H1 (cell line): ENCODE measurements around the gene UBTD1. TPM values are rescaled to one million over a fixed set of nuclear protein-coding genes. Genes with fewer than 3 reads are reported as not detected.

ENCODE experiments used
- CTCF ChIA-PET: fragments of 300-600 bp; sonication (Branson Sonifier 250); formaldehyde crosslinking; loops from one replicate; lab custom pipeline; 2021; ENCODE audit not compliant: partially characterized antibody; lab: Charles Lee
- POLR2A ChIA-PET: fragments of 300-600 bp; sonication (Branson Sonifier 250); formaldehyde crosslinking; loops from one replicate; lab custom pipeline; 2021; ENCODE audit warnings: inconsistent platforms; ENCODE audit not compliant: partially characterized antibody; lab: Charles Lee
- DNase-seq, 2 experiments: peaks; one replicate each; pipeline versions ENCODE4 v3.0.0 to v3.0.0-alpha.2; 2010 to 2022; ENCODE audit warnings: low spot score in 2 of 2, low read depth in 1 of 2, mixed read lengths in 1 of 2
- FAIRE-seq: peaks from 2 replicates; lab custom pipeline; 2011; peaks lifted over from hg19 to GRCh38; lab: Jason Lieb, UNC
- H2AFZ ChIP-seq: 2 replicates; pipeline ENCODE4 v1.8.1; 2012; ENCODE audit warnings: low read length, inconsistent platforms
- H2AK5ac ChIP-seq: 2 replicates; pipeline ENCODE4 v1.6.1; 2013; ENCODE audit warnings: low read depth, low read length
- H2BK120ac ChIP-seq: replicated peaks from 2 replicates; pipeline ENCODE3; 2013; ENCODE audit warnings: low read depth, low read length, inconsistent platforms
- H2BK12ac ChIP-seq: 2 replicates; pipeline ENCODE4 v1.6.1; 2013; ENCODE audit warnings: low read depth, low read length
- H2BK15ac ChIP-seq: 2 replicates; pipeline ENCODE4 v1.6.1; 2013; ENCODE audit warnings: low read length
- H2BK20ac ChIP-seq: 2 replicates; pipeline ENCODE4 v1.6.1; 2013; ENCODE audit warnings: low read length
- H2BK5ac ChIP-seq: 2 replicates; pipeline ENCODE4 v1.6.1; 2013; ENCODE audit warnings: low read depth, low read length
- H3K14ac ChIP-seq: 2 replicates; pipeline ENCODE4 v1.6.1; 2013; ENCODE audit warnings: inconsistent platforms; ENCODE audit not compliant: insufficient read length
- H3K18ac ChIP-seq: 2 replicates; pipeline ENCODE4 v1.6.1; 2013; ENCODE audit warnings: low read length; ENCODE audit errors: extremely low read depth
- H3K23ac ChIP-seq: 2 replicates; pipeline ENCODE4 v1.6.1; 2013; ENCODE audit warnings: inconsistent platforms; ENCODE audit not compliant: insufficient read length
- H3K23me2 ChIP-seq: 2 replicates; pipeline ENCODE4 v1.6.1; 2013; ENCODE audit warnings: low read depth, low read length
- H3K27ac ChIP-seq: 2 replicates; pipeline ENCODE4 v1.6.1; 2011; ENCODE audit warnings: low read depth, low read length, inconsistent platforms
- H3K27me3 ChIP-seq, 4 experiments: replicated peaks in 1 of 4; 1 replicate in 1 of 4; 2 replicates in 3 of 4; pipeline versions ENCODE4 v1.6.1 to v1.8.1; 2011 to 2013; ENCODE audit warnings: low read length in 3 of 4, mild to moderate bottlenecking in 3 of 4, inconsistent platforms in 2 of 4, mixed read lengths in 2 of 4, moderate library complexity in 1 of 4; ENCODE audit not compliant: control insufficient read depth in 3 of 4, insufficient read depth in 3 of 4; ENCODE audit errors: extremely low read depth in 1 of 4
- H3K36me3 ChIP-seq, 4 experiments: 2 replicates each; pipeline versions ENCODE4 v1.6.1 to v1.8.1; 2011 to 2013; ENCODE audit warnings: mild to moderate bottlenecking in 4 of 4, low read length in 3 of 4, moderate library complexity in 2 of 4, control low read depth in 1 of 4, inconsistent platforms in 1 of 4; ENCODE audit not compliant: insufficient read depth in 4 of 4, control insufficient read depth in 2 of 4
- H3K4ac ChIP-seq: replicated peaks from 2 replicates; pipeline ENCODE3; 2013; ENCODE audit warnings: low read length, low read depth, mixed read lengths, inconsistent platforms; ENCODE audit not compliant: insufficient read length
- H3K4me1 ChIP-seq, 4 experiments: replicated peaks in 1 of 4; 1 replicate in 1 of 4; 2 replicates in 3 of 4; pipeline versions ENCODE4 v1.6.1 to v1.8.1; 2011 to 2013; ENCODE audit warnings: low read length in 3 of 4, inconsistent platforms in 2 of 4, mixed read lengths in 1 of 4; ENCODE audit not compliant: insufficient read depth in 4 of 4, control insufficient read depth in 3 of 4
- H3K4me2 ChIP-seq, 2 experiments: 2 replicates each; pipeline versions ENCODE4 v1.6.1 to v1.8.1; 2011 to 2013; ENCODE audit warnings: low read depth in 2 of 2, low read length in 2 of 2, control low read depth in 1 of 2, inconsistent platforms in 1 of 2, mild to moderate bottlenecking in 1 of 2; ENCODE audit not compliant: insufficient read depth in 1 of 2
- H3K4me3 ChIP-seq, 4 experiments: fragments of 200-600, 300-600 bp in 1 of 4; sonication (generic), shearing (Covaris generic), sonication (Bioruptor Twin) in 1 of 4; 2 replicates each; pipeline versions ENCODE4 v1.5.1 to v1.8.1; 2011 to 2016; ENCODE audit warnings: low read length in 4 of 4, low read depth in 3 of 4, control low read depth in 2 of 4, inconsistent platforms in 2 of 4, mild to moderate bottlenecking in 2 of 4, mixed read lengths in 1 of 4, moderate library complexity in 1 of 4; ENCODE audit not compliant: insufficient read depth in 2 of 4; ENCODE audit errors: extremely low read depth in 1 of 4
- H3K56ac ChIP-seq: replicated peaks from 2 replicates; pipeline ENCODE3; 2013; ENCODE audit warnings: low read depth, mild to moderate bottlenecking, mixed read lengths, low read length, inconsistent platforms; ENCODE audit not compliant: insufficient read length
- H3K79me1 ChIP-seq: 2 replicates; pipeline ENCODE4 v1.6.1; 2013; ENCODE audit warnings: low read depth, low read length, control low read depth
- H3K79me2 ChIP-seq, 2 experiments: 2 replicates each; pipeline versions ENCODE4 v1.6.1 to v1.8.1; 2012 to 2013; ENCODE audit warnings: low read length in 2 of 2, mild to moderate bottlenecking in 2 of 2, inconsistent platforms in 1 of 2; ENCODE audit not compliant: insufficient read depth in 2 of 2, control insufficient read depth in 1 of 2
- H3K9ac ChIP-seq, 4 experiments: replicated peaks in 1 of 4; 1 replicate in 1 of 4; 2 replicates in 3 of 4; pipeline versions ENCODE4 v1.6.1 to v1.8.1; 2011 to 2013; ENCODE audit warnings: low read depth in 3 of 4, low read length in 3 of 4, control low read depth in 2 of 4, mild to moderate bottlenecking in 2 of 4, moderate library complexity in 2 of 4, inconsistent platforms in 1 of 4; ENCODE audit errors: extremely low read depth in 1 of 4
- H3K9me3 ChIP-seq, 2 experiments: 2 replicates each; pipeline versions ENCODE4 v1.6.1 to v1.8.1; 2012 to 2013; ENCODE audit warnings: mild to moderate bottlenecking in 2 of 2, moderate library complexity in 2 of 2, control low read depth in 1 of 2, inconsistent platforms in 1 of 2, low read depth in 1 of 2, low read length in 1 of 2, mixed read lengths in 1 of 2; ENCODE audit not compliant: insufficient read depth in 2 of 2
- H4K20me1 ChIP-seq, 2 experiments: replicated peaks in 1 of 2; 2 replicates each; pipeline versions ENCODE3 to v1.8.1; 2011 to 2013; ENCODE audit warnings: inconsistent platforms in 2 of 2, low read length in 2 of 2, mild to moderate bottlenecking in 1 of 2; ENCODE audit not compliant: insufficient read depth in 2 of 2, control insufficient read depth in 1 of 2
- H4K5ac ChIP-seq: 2 replicates; pipeline ENCODE4 v1.6.1; 2013; ENCODE audit warnings: low read length, low read depth, mixed read lengths, inconsistent platforms; ENCODE audit not compliant: insufficient read length
- H4K8ac ChIP-seq: 2 replicates; pipeline ENCODE4 v1.8.0; 2013; ENCODE audit warnings: mild to moderate bottlenecking, moderate library complexity, low read length, inconsistent platforms; ENCODE audit not compliant: insufficient read depth; ENCODE audit errors: extremely low read depth
- H4K91ac ChIP-seq: replicated peaks from 2 replicates; pipeline ENCODE3; 2013; ENCODE audit warnings: low read length, mixed read lengths, inconsistent platforms; ENCODE audit not compliant: insufficient read length
- GABPA ChIP-seq: IDR thresholded peaks from 2 replicates; pipeline ENCODE4 v1.6.1; 2011; ENCODE audit warnings: mild to moderate bottlenecking, low read length, moderate library complexity, borderline replicate concordance; ENCODE audit not compliant: insufficient read depth
- JUN ChIP-seq: IDR thresholded peaks from 2 replicates; pipeline ENCODE4 v1.6.1; 2011; ENCODE audit warnings: low read depth, mild to moderate bottlenecking, improper control_type of control experiment, low read length
- MAFK ChIP-seq: IDR thresholded peaks from 2 replicates; pipeline ENCODE4 v1.6.1; 2012; ENCODE audit warnings: low read depth, mild to moderate bottlenecking, improper control_type of control experiment, low read length
- RNF2 ChIP-seq: fragments of 200-900, 300-1000 bp; sonication (generic); IDR thresholded peaks from 2 replicates; pipeline ENCODE4 v1.7.1; 2016; ENCODE audit warnings: borderline replicate concordance, low read depth, mild to moderate bottlenecking, antibody characterized with exemption, low read length; ENCODE audit not compliant: poor library complexity, severe bottlenecking; ENCODE audit errors: missing control alignments
- SIN3A ChIP-seq, 2 experiments: IDR thresholded peaks in 1 of 2; conservative IDR thresholded peaks in 1 of 2; 2 replicates each; pipeline ENCODE4 v1.6.1; 2011 to 2012; ENCODE audit warnings: low read length in 2 of 2, improper control_type of control experiment in 1 of 2, low read depth in 1 of 2, mild to moderate bottlenecking in 1 of 2
- SIX5 ChIP-seq: IDR thresholded peaks from 2 replicates; pipeline ENCODE4 v1.6.1; 2011; ENCODE audit warnings: mild to moderate bottlenecking, low read depth, low read length
- SRF ChIP-seq: IDR thresholded peaks from 2 replicates; pipeline ENCODE4 v1.6.1; 2011; ENCODE audit warnings: mild to moderate bottlenecking, low read depth, low read length, moderate library complexity
- ZNF274 ChIP-seq: IDR thresholded peaks from 2 replicates; pipeline ENCODE4 v1.7.0; 2012; ENCODE audit warnings: low read length, borderline replicate concordance; ENCODE audit errors: extremely low read depth
- WGBS, 2 experiments: shearing (Covaris generic) in 1 of 2; methylation state at CpG; one replicate each; pipeline versions ENCODE4 v1.1.6 to v1.1.7; 2013 to 2015; ENCODE audit warnings: low lambda C conversion rate in 2 of 2, mixed read lengths in 2 of 2, inconsistent platforms in 1 of 2, low coverage in 1 of 2, missing lambda C conversion rate in 1 of 2; ENCODE audit not compliant: insufficient replicate concordance in 2 of 2, insufficient coverage in 1 of 2, insufficient read length in 1 of 2; ENCODE audit errors: extremely low coverage in 1 of 2, missing lambda C conversion rate in 1 of 2; 5-methylcytosine and 5-hydroxymethylcytosine counted together
- polyA plus RNA-seq, 7 experiments: library from polyadenylated mRNA; depleted of rRNA in 3 of 7; stranded (reverse) in 5 of 7; unstranded in 2 of 7; fragments of >200 nt in 5 of 7; fragments of 200-250 nt in 2 of 7; gene quantifications; 1 replicate in 5 of 7; 2 replicates in 1 of 7; 4 replicates in 1 of 7; pipeline versions ENCODE4 v1.2.1 to v1.2.3, GENCODE V29; 2011 to 2013; ENCODE audit warnings: missing spikeins in 2 of 7, mixed read lengths in 2 of 7
- total RNA-seq: library from RNA; stranded (reverse); fragmentation: NEBNext Ultra II Directional; extraction: Animal tissue kit (Norgen Biotek cat#: 25700); gene quantifications from 2 replicates; pipeline ENCODE4 v1.2.1, GENCODE V29; 2021
- TF ChIP-seq, protein P1 (sequence below): IDR thresholded peaks from 2 replicates; pipeline ENCODE4 v1.6.1; 2011; ENCODE audit warnings: low read length, improper control_type of control experiment

UBTD1 gene
- total and polyA plus RNA-seq, 2 of the 8 experiments (the other 6 are each of a cell fraction or from before 2014, with no cell fraction given): 22.3 to 36.2 TPM

GRCh38 chr10:97600616-97601015, 101.9 kb downstream of the UBTD1 start:
- H3K79me2 ChIP-seq: no peaks in the 10 kb centered on the region
- H2BK15ac ChIP-seq: no peak overlapping the region
- no peak overlapping the region for H3K27ac ChIP-seq
- H3K4me2 ChIP-seq: no peak overlapping the region
- ChIA-PET POLR2A (interaction anchor here (0.6 kb wide), 1 partner anchor 489 kb away, joined by 5 read pairs; no protein-coding TSS in a partner anchor), CTCF (interaction anchor here (0.6 to 4.3 kb wide), 10 partner anchors 10 to 133 kb away, joined by 3 to 24 read pairs (median 4); partner anchors contain the start of gene ANKRD2)
- H3K14ac ChIP-seq: no peak overlapping the region
- no peak overlapping the region for H3K9ac ChIP-seq
- H2BK12ac ChIP-seq: no peak overlapping the region
- no peaks in the 10 kb centered on the region for H3K9me3 ChIP-seq
- H3K36me3 ChIP-seq: no peaks in the 10 kb centered on the region
- H3K18ac ChIP-seq: no peak overlapping the region
- H4K8ac ChIP-seq: no peak overlapping the region
- no peak overlapping the region for H2BK120ac ChIP-seq
- H3K4me1 ChIP-seq: peaks cover 0 to 2% (median under 1%) of the 10 kb centered on the region in 4 experiments; a peak in 1 of 7 replicates
- H4K91ac ChIP-seq: no peak overlapping the region
- no peak for TF ChIP-seq JUN
- TF ChIP-seq RNF2: no peak
- no peak for TF ChIP-seq GABPA
- TF ChIP-seq SIX5: no peak
- no peak for TF ChIP-seq SIN3A (conservative IDR thresholded peaks at IDR 0.05 in 1 of 2, IDR thresholded peaks at IDR 0.05 in 1 of 2; ENCODE audit: low read depth in 1 of 2, low read length in 2 of 2)
- TF ChIP-seq ZNF274: no peak
- TF ChIP-seq, protein P1, sequence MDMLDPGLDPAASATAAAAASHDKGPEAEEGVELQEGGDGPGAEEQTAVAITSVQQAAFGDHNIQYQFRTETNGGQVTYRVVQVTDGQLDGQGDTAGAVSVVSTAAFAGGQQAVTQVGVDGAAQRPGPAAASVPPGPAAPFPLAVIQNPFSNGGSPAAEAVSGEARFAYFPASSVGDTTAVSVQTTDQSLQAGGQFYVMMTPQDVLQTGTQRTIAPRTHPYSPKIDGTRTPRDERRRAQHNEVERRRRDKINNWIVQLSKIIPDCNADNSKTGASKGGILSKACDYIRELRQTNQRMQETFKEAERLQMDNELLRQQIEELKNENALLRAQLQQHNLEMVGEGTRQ: no peak
- no peak for TF ChIP-seq MAFK
- TF ChIP-seq SRF: no peak
- H2BK20ac ChIP-seq: no peak overlapping the region
- no peak overlapping the region for H2BK5ac ChIP-seq
- no peaks in the 10 kb centered on the region for H3K23me2 ChIP-seq
- H2AFZ ChIP-seq: no peak overlapping the region
- DNase-seq: no peak
- H3K79me1 ChIP-seq: no peaks in the 10 kb centered on the region
- H3K4ac ChIP-seq: no peak overlapping the region
- no peaks in the 10 kb centered on the region for H4K20me1 ChIP-seq
- no peak overlapping the region for H3K56ac ChIP-seq
- 100% methylated on average over 1 of the region's 1 CpG; no CpG with 5 or more reads in 1 of the 2 experiments for WGBS, 2 experiments
- H3K27me3 ChIP-seq: no peaks in the 10 kb centered on the region
- H3K23ac ChIP-seq: no peak overlapping the region
- H2AK5ac ChIP-seq: no peak overlapping the region
- H4K5ac ChIP-seq: no peak overlapping the region
- FAIRE-seq: no peak
- no peak overlapping the region for H3K4me3 ChIP-seq
